ENCODE measurements around the gene ADGRL2. TPM values are rescaled to one million over a fixed set of nuclear protein-coding genes. Genes with fewer than 3 reads are reported as not detected.

The ADGRL2 gene
- total RNA-seq, 1 experiment from 2014 or later, result 0.51 TPM

GRCh38 chr1:82013702-82014101 is 213.0 kb downstream of the ADGRL2 start:
- CTCF ChIA-PET, result no interaction called here

GRCh38 chr1:82015444-82015843 is 214.7 kb downstream of the ADGRL2 start:
- POLR2A ChIA-PET (ENCODE audit: unreplicated experiment), result no interaction called here
- H3K4me2 ChIP-seq (ENCODE audit: low read length), result no peak overlapping the region
- H2AFZ ChIP-seq (ENCODE audit: low read length), result no peak overlapping the region

More at GRCh38 chr1:82013702-82014101, 213.0 kb downstream of the ADGRL2 start:
- no peak overlapping the region for H2AFZ ChIP-seq (ENCODE audit: low read length)
- POLR2A ChIA-PET (ENCODE audit: unreplicated experiment), result no interaction called here
- H3K27me3 ChIP-seq (ENCODE audit: low read length), result peaks cover 35% of the 10 kb centered on the region; the same call in 1 of the 2 replicates
- no TSS peak for BruUV-seq (replicated peaks)
- H3K9ac ChIP-seq (ENCODE audit: low read length), result no peak overlapping the region
- H3K9me2 ChIP-seq (replicated peaks; ENCODE audit: low read length), result no peaks in the 10 kb centered on the region
- no peaks in the 10 kb centered on the region for H3K79me2 ChIP-seq (ENCODE audit: low read length)
- no peak overlapping the region for H3K4me2 ChIP-seq (ENCODE audit: low read length)
- intact Hi-C loops (cut with micrococcal nuclease), result no loop called here
- H3F3A ChIP-seq (ENCODE audit: low read length, unreplicated experiment), result no peaks in the 10 kb centered on the region
- no peak overlapping the region for H3K27ac ChIP-seq (ENCODE audit: low read length)
- no peaks in the 10 kb centered on the region for H3K36me3 ChIP-seq (ENCODE audit: low read depth, low read length)
- no peak for ATAC-seq
- H3K4me1 ChIP-seq (ENCODE audit: insufficient read depth, low read length), result no peaks in the 10 kb centered on the region
- no peaks in the 10 kb centered on the region for H3K9me3 ChIP-seq (ENCODE audit: low read length)
- H4K20me1 ChIP-seq (ENCODE audit: low read length), result no peaks in the 10 kb centered on the region
- DNase-seq, result no peak
- no peak overlapping the region for H3K4me3 ChIP-seq (ENCODE audit: low read length)
- TF ChIP-seq CTCF (conservative IDR thresholded peaks at IDR 0.05; ENCODE audit: low read depth, low read length) (no peak; the same call in 1 of the 2 replicates), EZH2phosphoT487 (IDR thresholded peaks at IDR 0.05; ENCODE audit: borderline replicate concordance, low read length) (no peak), EZH2 (IDR thresholded peaks at IDR 0.05; ENCODE audit: low read length, unreplicated experiment) (no peak)

More at GRCh38 chr1:82015444-82015843, 214.7 kb downstream of the ADGRL2 start:
- Histone ChIP-seq H3K9me3 (ENCODE audit: low read length) (no peaks in the 10 kb centered on the region), H3K9me2 (replicated peaks; ENCODE audit: low read length) (no peaks in the 10 kb centered on the region), H3K9ac (ENCODE audit: low read length) (no peak overlapping the region), H3K4me1 (ENCODE audit: insufficient read depth, low read length) (no peaks in the 10 kb centered on the region), H3K4me3 (ENCODE audit: low read length) (no peak overlapping the region), H3K27me3 (ENCODE audit: low read length) (peaks cover 46% of the 10 kb centered on the region; the same call in 1 of the 2 replicates), H3K36me3 (ENCODE audit: low read depth, low read length) (no peaks in the 10 kb centered on the region), H4K20me1 (ENCODE audit: low read length) (no peaks in the 10 kb centered on the region), H3K79me2 (ENCODE audit: low read length) (no peaks in the 10 kb centered on the region), H3K27ac (ENCODE audit: low read length) (no peak overlapping the region), H3F3A (ENCODE audit: low read length, unreplicated experiment) (no peaks in the 10 kb centered on the region)
- CTCF ChIA-PET, result no interaction called here
- DNase-seq (peak; percentile 23), ATAC-seq (no peak)
- intact Hi-C loops (cut with micrococcal nuclease), result no loop called here
- BruUV-seq (replicated peaks), result no TSS peak
- TF ChIP-seq EZH2 (IDR thresholded peaks at IDR 0.05; ENCODE audit: low read length, unreplicated experiment) (no peak), EZH2phosphoT487 (IDR thresholded peaks at IDR 0.05; ENCODE audit: borderline replicate concordance, low read length) (no peak), CTCF (conservative IDR thresholded peaks at IDR 0.05; ENCODE audit: low read depth, low read length) (peak; percentile 30; the same call in 1 of the 2 replicates)

Measured in PC-3 (cell line).